Stimulated activated memory B cell treated with anti-CD40 and anti-IgM and Interleukin-4, amounts not matched to agents 10 μg/mL and 1 μg/mL and 100 μg/mL, for 72 hours (primary cell): Measurements from ENCODE around the gene MRGPRD.

Experiments
- ATAC-seq: fragments of 150-1000 bp; cut with Tn5 transposase; 2 replicates; pipeline ENCODE4 v1.10.0; 2021
- H3K27ac Mint-ChIP-seq: one replicate; pipeline ENCODE4 v1.8.0; 2022; ENCODE audit warnings: mild to moderate bottlenecking, mixed read lengths
- H3K27me3 Mint-ChIP-seq: one replicate; pipeline ENCODE4 v1.8.0; 2022; ENCODE audit warnings: mixed read lengths
- H3K36me3 Mint-ChIP-seq: one replicate; pipeline ENCODE4 v1.8.0; 2022; ENCODE audit warnings: mixed read lengths
- H3K4me1 Mint-ChIP-seq: one replicate; pipeline ENCODE4 v1.8.0; 2022; ENCODE audit warnings: mixed read lengths
- H3K4me3 Mint-ChIP-seq: one replicate; pipeline ENCODE4 v1.8.0; 2022; ENCODE audit warnings: mild to moderate bottlenecking, moderate library complexity, mixed read lengths
- H3K9me3 Mint-ChIP-seq: one replicate; pipeline ENCODE4 v1.8.0; 2022; ENCODE audit warnings: mixed read lengths

Gene MRGPRD

GRCh38 chr11:69010361-69010891, 29.6 kb upstream of the MRGPRD start:
- Mint-ChIP-seq H3K27ac (no peak overlapping the region), H3K4me3 (no peak overlapping the region), H3K27me3 (peaks cover 88% of the 10 kb centered on the region), H3K9me3 (no peaks in the 10 kb centered on the region), H3K36me3 (no peaks in the 10 kb centered on the region), H3K4me1 (peaks cover 7% of the 10 kb centered on the region)
- ATAC-seq: no peak

- ATAC-seq: no peak
- H3K4me3 Mint-ChIP-seq: no peak overlapping the region
- peaks cover 7% of the 10 kb centered on the region for H3K4me1 Mint-ChIP-seq
- no peaks in the 10 kb centered on the region for H3K9me3 Mint-ChIP-seq
- no peak overlapping the region for H3K27ac Mint-ChIP-seq
- H3K27me3 Mint-ChIP-seq: peaks cover 88% of the 10 kb centered on the region
- no peaks in the 10 kb centered on the region for H3K36me3 Mint-ChIP-seq
Observed at GRCh38 chr11:69009441-69010211, 28.8 kb upstream of the MRGPRD start.

GRCh38 chr11:69008737-69009440, 28.1 kb upstream of the MRGPRD start:
- Mint-ChIP-seq H3K27me3 (peaks cover 88% of the 10 kb centered on the region), H3K27ac (no peak overlapping the region), H3K4me3 (no peak overlapping the region), H3K9me3 (no peaks in the 10 kb centered on the region), H3K4me1 (peaks cover 7% of the 10 kb centered on the region), H3K36me3 (no peaks in the 10 kb centered on the region)
- no peak for ATAC-seq

- H3K27me3 Mint-ChIP-seq: peaks cover 88% of the 10 kb centered on the region
- H3K4me1 Mint-ChIP-seq: peaks cover 7% of the 10 kb centered on the region
- H3K27ac Mint-ChIP-seq: no peak overlapping the region
- no peaks in the 10 kb centered on the region for H3K9me3 Mint-ChIP-seq
- no peaks in the 10 kb centered on the region for H3K36me3 Mint-ChIP-seq
- ATAC-seq: no peak
- H3K4me3 Mint-ChIP-seq: no peak overlapping the region
Observed at GRCh38 chr11:69007975-69008381, 27.2 kb upstream of the MRGPRD start.

- Mint-ChIP-seq H3K27ac (no peak overlapping the region), H3K4me1 (peaks cover 6% of the 10 kb centered on the region), H3K36me3 (no peaks in the 10 kb centered on the region), H3K27me3 (peaks cover 88% of the 10 kb centered on the region), H3K9me3 (no peaks in the 10 kb centered on the region), H3K4me3 (no peak overlapping the region)
- ATAC-seq: no peak
Observed at GRCh38 chr11:69006816-69007215, 26.0 kb upstream of the MRGPRD start.

- Mint-ChIP-seq H3K36me3 (no peaks in the 10 kb centered on the region), H3K27me3 (peaks cover 88% of the 10 kb centered on the region), H3K9me3 (no peaks in the 10 kb centered on the region), H3K27ac (no peak overlapping the region), H3K4me1 (no peaks in the 10 kb centered on the region), H3K4me3 (no peak overlapping the region)
- no peak for ATAC-seq
Observed at GRCh38 chr11:69005631-69006368, 25.0 kb upstream of the MRGPRD start.

GRCh38 chr11:69005183-69005630, 24.4 kb upstream of the MRGPRD start:
- ATAC-seq: no peak
- H3K4me1 Mint-ChIP-seq: no peaks in the 10 kb centered on the region
- no peak overlapping the region for H3K27ac Mint-ChIP-seq
- no peaks in the 10 kb centered on the region for H3K9me3 Mint-ChIP-seq
- H3K4me3 Mint-ChIP-seq: no peak overlapping the region
- no peaks in the 10 kb centered on the region for H3K36me3 Mint-ChIP-seq
- peaks cover 85% of the 10 kb centered on the region for H3K27me3 Mint-ChIP-seq

- H3K36me3 Mint-ChIP-seq: no peaks in the 10 kb centered on the region
- H3K27me3 Mint-ChIP-seq: peaks cover 85% of the 10 kb centered on the region
- no peaks in the 10 kb centered on the region for H3K9me3 Mint-ChIP-seq
- no peak overlapping the region for H3K4me3 Mint-ChIP-seq
- no peak for ATAC-seq
- H3K4me1 Mint-ChIP-seq: no peaks in the 10 kb centered on the region
- H3K27ac Mint-ChIP-seq: no peak overlapping the region
Observed at GRCh38 chr11:69004411-69005182, 23.8 kb upstream of the MRGPRD start.

GRCh38 chr11:69003866-69004367, 23.1 kb upstream of the MRGPRD start:
- Mint-ChIP-seq H3K36me3 (no peaks in the 10 kb centered on the region), H3K9me3 (no peaks in the 10 kb centered on the region), H3K27ac (no peak overlapping the region), H3K27me3 (peaks cover 85% of the 10 kb centered on the region), H3K4me1 (no peaks in the 10 kb centered on the region), H3K4me3 (no peak overlapping the region)
- no peak for ATAC-seq

- H3K27ac Mint-ChIP-seq: no peak overlapping the region
- no peaks in the 10 kb centered on the region for H3K4me1 Mint-ChIP-seq
- no peaks in the 10 kb centered on the region for H3K9me3 Mint-ChIP-seq
- no peak overlapping the region for H3K4me3 Mint-ChIP-seq
- ATAC-seq: no peak
- H3K36me3 Mint-ChIP-seq: no peaks in the 10 kb centered on the region
- H3K27me3 Mint-ChIP-seq: peaks cover 85% of the 10 kb centered on the region
Observed at GRCh38 chr11:69003301-69003865, 22.6 kb upstream of the MRGPRD start.

- Mint-ChIP-seq H3K4me1 (no peaks in the 10 kb centered on the region), H3K27me3 (peaks cover 83% of the 10 kb centered on the region), H3K9me3 (no peaks in the 10 kb centered on the region), H3K36me3 (no peaks in the 10 kb centered on the region), H3K4me3 (no peak overlapping the region), H3K27ac (no peak overlapping the region)
- no peak for ATAC-seq
Observed at GRCh38 chr11:69002570-69003231, 21.9 kb upstream of the MRGPRD start.

GRCh38 chr11:69002110-69002569, 21.4 kb upstream of the MRGPRD start:
- Mint-ChIP-seq H3K9me3 (no peaks in the 10 kb centered on the region), H3K27me3 (peaks cover 83% of the 10 kb centered on the region), H3K4me3 (no peak overlapping the region), H3K27ac (no peak overlapping the region), H3K36me3 (no peaks in the 10 kb centered on the region), H3K4me1 (no peaks in the 10 kb centered on the region)
- ATAC-seq: no peak

GRCh38 chr11:69001243-69002081, 20.7 kb upstream of the MRGPRD start:
- Mint-ChIP-seq H3K27me3 (peaks cover 90% of the 10 kb centered on the region), H3K27ac (no peak overlapping the region), H3K4me1 (no peaks in the 10 kb centered on the region), H3K9me3 (no peaks in the 10 kb centered on the region), H3K4me3 (no peak overlapping the region), H3K36me3 (no peaks in the 10 kb centered on the region)
- no peak for ATAC-seq
